ENCODE results near the gene EEFSEC.

EEFSEC gene

GRCh38 chr3:128380295-128380694 lies 227.0 kb downstream of the EEFSEC start:
- no peak for TF ChIP-seq CTCF (IDR thresholded peaks at IDR 0.05; ENCODE audit: low read depth, low read length)
- no peak overlapping the region for H3K4me3 ChIP-seq (ENCODE audit: low read depth, low read length)

- H3K4me3 ChIP-seq (ENCODE audit: low read depth, low read length): no peak overlapping the region
- no peak for TF ChIP-seq CTCF (IDR thresholded peaks at IDR 0.05; ENCODE audit: low read depth, low read length)
These were observed 227.4 kb downstream of the EEFSEC start for GRCh38 chr3:128380719-128381118.

- TF ChIP-seq CTCF (IDR thresholded peaks at IDR 0.05; ENCODE audit: low read depth, low read length): no peak
These were observed 228.3 kb downstream of the EEFSEC start for GRCh38 chr3:128381609-128382008.

GRCh38 chr3:128382221-128382807 lies 229.0 kb downstream of the EEFSEC start:
- no peak for TF ChIP-seq CTCF (IDR thresholded peaks at IDR 0.05; ENCODE audit: low read depth, low read length)
- H3K4me3 ChIP-seq (ENCODE audit: low read depth, low read length): no peak overlapping the region

More at GRCh38 chr3:128381609-128382008, 228.3 kb downstream of the EEFSEC start:
- H3K4me3 ChIP-seq (ENCODE audit: low read depth, low read length): no peak overlapping the region

- TF ChIP-seq CTCF (IDR thresholded peaks at IDR 0.05; ENCODE audit: low read depth, low read length): no peak
- no peak overlapping the region for H3K4me3 ChIP-seq (ENCODE audit: low read depth, low read length)
These were observed 230.3 kb downstream of the EEFSEC start for GRCh38 chr3:128383316-128384235.

GRCh38 chr3:128385080-128385832 lies 232.0 kb downstream of the EEFSEC start:
- H3K4me3 ChIP-seq (ENCODE audit: low read depth, low read length): no peak overlapping the region

More at GRCh38 chr3:128385080-128385832, 232.0 kb downstream of the EEFSEC start:
- no peak for TF ChIP-seq CTCF (IDR thresholded peaks at IDR 0.05; ENCODE audit: low read depth, low read length)

Measured in WI38 (cell line).